Right atrium auricular region (tissue), 2 donors: ENCODE data around the gene ARRDC2. TPM values are rescaled to one million over a fixed set of nuclear protein-coding genes. Genes with fewer than 3 reads are reported as not detected.

Experiments used
- total RNA-seq, 2 donors: library from RNA; depleted of rRNA; stranded (reverse); fragments of >200 nt; gene quantifications; one replicate each; pipeline ENCODE4 v1.1.0, GENCODE V29; 2016

The ARRDC2 gene
- total RNA-seq, 2 donors from 2014 or later = 26.7 to 42.4 TPM

Other genes starting within 250 kb of the ARRDC2 start
- gene B3GNT3, start 213.0 kb upstream of the ARRDC2 start, total RNA-seq = not detected
- not detected for gene INSL3, start 186.7 kb upstream of the ARRDC2 start, total RNA-seq
- 1 to 10 TPM in 1 of 2 donors, under 1 TPM in 1; 0.93 to 4.0 TPM for gene JAK3, start 160.2 kb upstream of the ARRDC2 start, total RNA-seq
- 100 to 1,000 TPM; 496 to 916 TPM for gene RPL18A, start 148.3 kb upstream of the ARRDC2 start, total RNA-seq
- not detected for gene SLC5A5, start 136.2 kb upstream of the ARRDC2 start, total RNA-seq
- 10 to 100 TPM; 56.7 to 65.5 TPM for gene CCDC124, start 75.2 kb upstream of the ARRDC2 start, total RNA-seq
- gene KCNN1, start 41.1 kb upstream of the ARRDC2 start, total RNA-seq = under 1 TPM; 0.56 to 0.63 TPM
- gene IL12RB1, start 78.8 kb downstream of the ARRDC2 start, total RNA-seq = under 1 TPM; 0.22 to 0.75 TPM
- gene MAST3, start 89.6 kb downstream of the ARRDC2 start, total RNA-seq = 1 to 10 TPM; 5.8 to 7.5 TPM
- 10 to 100 TPM; 18.7 to 19.0 TPM for gene PIK3R2, start 145.0 kb downstream of the ARRDC2 start, total RNA-seq
- 10 to 100 TPM in 1 of 2 donors, 1 to 10 TPM in 1; 8.1 to 43.2 TPM for gene IFI30, start 165.6 kb downstream of the ARRDC2 start, total RNA-seq
- gene MPV17L2, start 185.0 kb downstream of the ARRDC2 start, total RNA-seq = 10 to 100 TPM; 28.3 to 40.8 TPM
- 10 to 100 TPM in 1 of 2 donors, 1 to 10 TPM in 1; 8.6 to 27.0 TPM for gene RAB3A, start 195.9 kb downstream of the ARRDC2 start, total RNA-seq
- 1 to 10 TPM in 1 of 2 donors, not detected in 1; 1.4 TPM for gene PDE4C, start 218.3 kb downstream of the ARRDC2 start, total RNA-seq